22Rv1 (cell line): ENCODE measurements around the gene ANKIB1.

Experiments used
- ZFX ChIP-seq: fragments of 450-650 bp; IDR thresholded peaks from 2 replicates; pipeline ENCODE4 v1.6.1; 2017; ENCODE audit warnings: antibody characterized with exemption, borderline replicate concordance
- TF ChIP-seq, protein P1 (sequence below): fragments of 450-650 bp; IDR thresholded peaks from 2 replicates; pipeline ENCODE4 v1.5.1; 2017; ENCODE audit warnings: mild to moderate bottlenecking

DNA sequence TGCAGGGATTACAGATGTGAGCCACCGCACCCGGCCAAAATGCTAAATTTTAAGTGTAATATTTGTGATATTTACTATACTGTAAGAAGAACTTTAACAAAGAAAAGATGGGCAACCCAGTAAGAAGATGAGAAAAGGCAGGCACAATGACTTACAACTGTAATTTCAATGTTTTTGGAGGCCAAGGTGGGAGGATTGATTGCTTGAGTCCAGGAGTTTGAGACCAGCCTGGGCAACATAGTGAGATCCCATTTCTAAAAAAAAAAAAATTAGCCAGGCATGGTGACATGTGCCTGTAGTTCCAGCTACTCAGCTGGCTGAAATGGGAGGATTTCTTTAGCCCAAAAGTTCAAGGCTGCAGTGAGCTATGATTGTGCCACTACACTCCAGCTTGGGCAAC, 189.8 kb downstream of the ANKIB1 start:
- TF ChIP-seq, protein P1, sequence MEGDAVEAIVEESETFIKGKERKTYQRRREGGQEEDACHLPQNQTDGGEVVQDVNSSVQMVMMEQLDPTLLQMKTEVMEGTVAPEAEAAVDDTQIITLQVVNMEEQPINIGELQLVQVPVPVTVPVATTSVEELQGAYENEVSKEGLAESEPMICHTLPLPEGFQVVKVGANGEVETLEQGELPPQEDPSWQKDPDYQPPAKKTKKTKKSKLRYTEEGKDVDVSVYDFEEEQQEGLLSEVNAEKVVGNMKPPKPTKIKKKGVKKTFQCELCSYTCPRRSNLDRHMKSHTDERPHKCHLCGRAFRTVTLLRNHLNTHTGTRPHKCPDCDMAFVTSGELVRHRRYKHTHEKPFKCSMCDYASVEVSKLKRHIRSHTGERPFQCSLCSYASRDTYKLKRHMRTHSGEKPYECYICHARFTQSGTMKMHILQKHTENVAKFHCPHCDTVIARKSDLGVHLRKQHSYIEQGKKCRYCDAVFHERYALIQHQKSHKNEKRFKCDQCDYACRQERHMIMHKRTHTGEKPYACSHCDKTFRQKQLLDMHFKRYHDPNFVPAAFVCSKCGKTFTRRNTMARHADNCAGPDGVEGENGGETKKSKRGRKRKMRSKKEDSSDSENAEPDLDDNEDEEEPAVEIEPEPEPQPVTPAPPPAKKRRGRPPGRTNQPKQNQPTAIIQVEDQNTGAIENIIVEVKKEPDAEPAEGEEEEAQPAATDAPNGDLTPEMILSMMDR: no peak
- TF ChIP-seq ZFX: no peak
